Measurements from ENCODE around the gene IQSEC1.

Gene IQSEC1

DNA sequence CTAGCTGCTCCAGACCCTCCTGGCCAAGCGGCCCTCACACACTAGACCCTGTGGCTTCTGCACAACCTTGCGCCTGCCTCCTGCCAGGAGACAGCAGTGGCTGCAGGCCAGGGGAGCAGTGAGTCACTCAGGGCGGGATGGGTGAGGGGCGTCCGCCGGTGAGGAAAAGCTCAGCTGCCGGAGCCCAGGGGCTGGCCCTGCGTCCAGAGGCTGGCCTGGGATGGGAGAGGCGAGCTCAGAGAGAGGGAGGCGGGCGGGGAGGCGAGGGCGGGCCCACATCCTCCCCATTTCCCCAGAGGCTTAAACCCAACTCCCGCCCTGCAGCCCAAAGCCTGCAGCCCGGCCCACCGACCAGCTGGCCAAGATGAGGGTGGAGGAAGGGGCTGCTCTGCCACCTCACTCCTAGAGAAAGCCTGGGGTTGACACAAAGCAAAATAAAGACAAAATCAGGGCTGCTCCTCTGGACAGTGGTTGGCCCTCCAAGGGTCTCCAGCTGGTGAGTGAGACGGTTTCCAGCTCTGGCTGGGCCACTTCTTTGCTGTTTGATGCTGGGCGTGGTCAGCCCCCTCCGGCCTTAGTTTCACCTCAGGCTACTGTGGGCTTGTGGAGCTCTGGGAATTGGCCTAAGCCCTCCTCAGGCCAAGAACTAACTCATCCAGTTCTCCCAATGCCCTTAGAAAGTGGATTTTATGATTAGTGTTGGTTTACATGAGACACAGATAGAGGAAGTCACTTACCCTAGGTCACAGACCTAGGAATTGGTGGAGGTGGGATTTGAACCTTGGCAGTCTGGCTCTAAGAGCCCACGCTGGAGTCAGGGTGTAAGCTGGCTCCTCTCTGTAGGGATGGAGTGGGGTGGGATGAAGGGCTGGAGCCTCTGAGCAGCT, 50.6 kb downstream of the IQSEC1 start:
- no peaks in the 10 kb centered on the region for H3K36me3 ChIP-seq (ENCODE audit: low read depth)
- H3K4me3 ChIP-seq (ENCODE audit: severe bottlenecking) = no peak overlapping the region
- H3K9me3 ChIP-seq (ENCODE audit: severe bottlenecking) = no peaks in the 10 kb centered on the region
- no peak overlapping the region for H3K27ac ChIP-seq (ENCODE audit: poor library complexity, severe bottlenecking)
- H3K27me3 ChIP-seq (ENCODE audit: insufficient read depth, poor library complexity, severe bottlenecking) = no peaks in the 10 kb centered on the region
- H3K4me1 ChIP-seq (ENCODE audit: insufficient read depth, poor library complexity, severe bottlenecking) = no peaks in the 10 kb centered on the region
- DNase-seq (ENCODE audit: low spot score) (no peak), ATAC-seq (ENCODE audit: low read depth) (peak; percentile 32)
- TF ChIP-seq, protein P1, sequence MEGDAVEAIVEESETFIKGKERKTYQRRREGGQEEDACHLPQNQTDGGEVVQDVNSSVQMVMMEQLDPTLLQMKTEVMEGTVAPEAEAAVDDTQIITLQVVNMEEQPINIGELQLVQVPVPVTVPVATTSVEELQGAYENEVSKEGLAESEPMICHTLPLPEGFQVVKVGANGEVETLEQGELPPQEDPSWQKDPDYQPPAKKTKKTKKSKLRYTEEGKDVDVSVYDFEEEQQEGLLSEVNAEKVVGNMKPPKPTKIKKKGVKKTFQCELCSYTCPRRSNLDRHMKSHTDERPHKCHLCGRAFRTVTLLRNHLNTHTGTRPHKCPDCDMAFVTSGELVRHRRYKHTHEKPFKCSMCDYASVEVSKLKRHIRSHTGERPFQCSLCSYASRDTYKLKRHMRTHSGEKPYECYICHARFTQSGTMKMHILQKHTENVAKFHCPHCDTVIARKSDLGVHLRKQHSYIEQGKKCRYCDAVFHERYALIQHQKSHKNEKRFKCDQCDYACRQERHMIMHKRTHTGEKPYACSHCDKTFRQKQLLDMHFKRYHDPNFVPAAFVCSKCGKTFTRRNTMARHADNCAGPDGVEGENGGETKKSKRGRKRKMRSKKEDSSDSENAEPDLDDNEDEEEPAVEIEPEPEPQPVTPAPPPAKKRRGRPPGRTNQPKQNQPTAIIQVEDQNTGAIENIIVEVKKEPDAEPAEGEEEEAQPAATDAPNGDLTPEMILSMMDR (IDR thresholded peaks at IDR 0.05; ENCODE audit: poor library complexity, severe bottlenecking) = no peak

DNA sequence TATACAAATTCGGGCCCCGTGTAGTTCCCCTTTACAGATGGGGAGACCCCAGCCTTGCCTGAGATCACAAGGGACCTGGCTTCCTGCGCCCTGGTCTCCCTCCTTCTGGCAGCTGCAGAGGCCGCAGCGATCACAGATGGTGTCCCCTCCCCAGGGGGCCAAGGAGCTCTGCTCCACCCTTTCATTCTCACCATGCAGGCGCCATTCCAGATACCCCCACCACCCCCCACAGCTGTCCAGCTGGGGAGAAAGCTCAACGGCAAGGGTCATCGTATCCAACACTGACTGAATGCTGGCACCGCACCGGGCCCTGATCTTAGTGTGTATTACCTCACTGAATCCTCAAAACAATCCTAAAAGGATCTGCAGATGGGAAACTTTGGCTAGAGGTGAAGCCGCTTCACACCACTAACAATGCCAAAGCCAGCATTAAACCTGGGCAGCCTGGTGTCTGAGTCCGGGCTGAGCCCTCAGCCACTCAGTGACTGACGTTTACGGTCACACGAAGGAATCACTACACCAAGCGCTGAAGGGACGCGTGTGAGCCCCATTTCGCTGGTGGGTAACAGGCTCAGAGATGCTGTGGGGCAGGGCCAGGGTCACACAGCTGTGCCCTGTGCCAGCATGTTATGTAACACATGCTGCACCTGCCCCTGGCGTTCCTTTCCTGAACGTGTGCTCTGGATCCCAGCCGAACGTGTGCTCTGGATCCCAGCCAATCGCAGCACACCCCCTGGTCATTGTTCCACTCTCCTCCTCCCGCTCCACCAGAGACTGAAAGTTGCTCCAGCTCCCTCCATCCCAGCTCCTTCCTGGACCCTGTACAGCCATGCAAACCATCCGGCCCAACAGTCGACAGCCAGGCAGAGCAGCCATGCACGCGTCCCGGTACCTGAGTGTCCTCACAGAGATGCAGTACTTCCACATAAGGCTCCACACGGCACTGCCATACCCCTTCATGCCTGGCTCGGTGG, 51.8 kb downstream of the IQSEC1 start:
- Histone ChIP-seq H3K36me3 (ENCODE audit: low read depth) (no peaks in the 10 kb centered on the region), H3K4me1 (ENCODE audit: insufficient read depth, poor library complexity, severe bottlenecking) (no peaks in the 10 kb centered on the region), H3K9me3 (ENCODE audit: severe bottlenecking) (no peaks in the 10 kb centered on the region), H3K27ac (ENCODE audit: poor library complexity, severe bottlenecking) (no peak overlapping the region), H3K27me3 (ENCODE audit: insufficient read depth, poor library complexity, severe bottlenecking) (no peaks in the 10 kb centered on the region), H3K4me3 (ENCODE audit: severe bottlenecking) (no peak overlapping the region)
- ATAC-seq (ENCODE audit: low read depth) (no peak), DNase-seq (ENCODE audit: low spot score) (no peak)
- TF ChIP-seq, protein P1 (IDR thresholded peaks at IDR 0.05; ENCODE audit: poor library complexity, severe bottlenecking) = no peak

DNA sequence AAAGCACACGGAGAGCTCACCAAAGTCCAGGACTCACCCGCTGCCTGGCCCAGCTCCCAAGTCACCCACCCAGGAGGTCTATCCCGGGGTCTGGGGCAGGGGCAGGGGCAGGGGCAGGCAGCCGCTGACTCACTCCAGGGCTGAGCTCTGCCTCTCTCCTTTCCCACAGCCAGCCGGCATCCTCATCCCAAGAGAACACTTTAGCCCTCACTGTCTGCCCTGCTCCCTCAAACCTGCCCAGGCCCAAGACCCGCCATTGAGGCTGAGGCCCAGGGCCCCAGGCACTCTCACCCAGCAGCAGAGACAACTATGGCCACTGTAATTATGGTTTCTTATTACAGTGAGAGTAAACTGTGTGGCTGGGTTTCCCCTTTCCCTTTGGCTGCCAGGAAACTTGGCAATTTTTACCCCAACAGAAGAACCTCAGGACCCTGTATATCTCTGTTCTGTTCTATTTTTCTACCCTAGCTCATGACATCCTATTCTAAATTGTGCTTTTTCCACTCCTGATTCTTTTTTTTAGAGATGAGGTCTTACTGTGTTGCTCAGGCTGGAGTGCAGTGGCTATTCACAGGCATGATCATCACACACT, 53.0 kb downstream of the IQSEC1 start:
- DNase-seq (ENCODE audit: low spot score) (no peak), ATAC-seq (ENCODE audit: low read depth) (no peak)
- Histone ChIP-seq H3K4me1 (ENCODE audit: insufficient read depth, poor library complexity, severe bottlenecking) (no peaks in the 10 kb centered on the region), H3K9me3 (ENCODE audit: severe bottlenecking) (no peaks in the 10 kb centered on the region), H3K27me3 (ENCODE audit: insufficient read depth, poor library complexity, severe bottlenecking) (no peaks in the 10 kb centered on the region), H3K27ac (ENCODE audit: poor library complexity, severe bottlenecking) (no peak overlapping the region), H3K4me3 (ENCODE audit: severe bottlenecking) (no peak overlapping the region), H3K36me3 (ENCODE audit: low read depth) (no peaks in the 10 kb centered on the region)
- TF ChIP-seq, protein P1 (IDR thresholded peaks at IDR 0.05; ENCODE audit: poor library complexity, severe bottlenecking) = no peak

DNA sequence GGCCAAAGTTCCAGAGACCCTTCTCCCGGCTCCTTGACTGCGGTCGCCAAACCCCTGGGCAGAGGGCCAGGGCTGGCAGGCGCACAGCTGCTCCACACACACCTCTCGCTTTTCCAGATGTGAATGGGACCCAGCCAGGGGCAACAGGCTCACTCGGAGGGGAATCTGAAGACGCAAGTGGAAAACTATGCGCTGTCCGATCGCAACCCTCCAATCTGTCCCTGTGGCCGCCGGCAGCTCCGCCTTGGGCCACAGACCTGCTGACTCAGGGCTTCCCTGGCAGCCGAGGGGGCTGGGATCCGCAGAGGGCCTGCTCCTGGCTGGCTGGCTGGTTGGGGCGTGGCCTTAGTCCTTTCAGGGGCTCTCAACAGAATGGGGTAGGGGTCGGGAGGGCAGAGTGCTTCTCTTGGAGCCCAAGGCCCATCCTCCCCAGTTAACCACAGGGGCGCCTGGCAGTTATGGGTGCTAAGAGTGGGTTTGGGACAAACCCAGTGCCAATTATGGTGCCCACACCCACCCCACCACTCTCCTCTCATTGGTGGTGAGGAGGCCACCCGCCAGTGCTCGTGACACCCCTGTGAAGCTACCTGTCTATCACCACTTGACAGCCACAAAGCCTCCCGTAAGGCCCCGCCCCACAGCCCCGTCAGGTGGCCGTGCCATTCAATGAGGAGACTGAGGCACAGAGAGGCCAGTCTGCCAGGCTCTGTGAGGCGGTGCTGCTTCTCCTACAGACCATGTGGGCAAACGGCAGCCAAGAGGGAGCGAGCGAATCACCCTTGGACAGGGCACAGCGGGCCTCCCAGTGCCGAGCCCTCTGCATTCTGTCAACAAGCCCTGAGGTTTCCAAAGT, 53.8 kb downstream of the IQSEC1 start:
- H3K9me3 ChIP-seq (ENCODE audit: severe bottlenecking) = no peaks in the 10 kb centered on the region
- H3K27me3 ChIP-seq (ENCODE audit: insufficient read depth, poor library complexity, severe bottlenecking) = no peaks in the 10 kb centered on the region
- TF ChIP-seq, protein P1 (IDR thresholded peaks at IDR 0.05; ENCODE audit: poor library complexity, severe bottlenecking) = no peak
- no peak overlapping the region for H3K27ac ChIP-seq (ENCODE audit: poor library complexity, severe bottlenecking)
- H3K4me3 ChIP-seq (ENCODE audit: severe bottlenecking) = no peak overlapping the region
- no peaks in the 10 kb centered on the region for H3K4me1 ChIP-seq (ENCODE audit: insufficient read depth, poor library complexity, severe bottlenecking)
- ATAC-seq (ENCODE audit: low read depth) (peak; percentile 54), DNase-seq (ENCODE audit: low spot score) (no peak)
- no peaks in the 10 kb centered on the region for H3K36me3 ChIP-seq (ENCODE audit: low read depth)

Data from RWPE2 (cell line).